ENCODE data around the gene PHACTR1.

DNA sequence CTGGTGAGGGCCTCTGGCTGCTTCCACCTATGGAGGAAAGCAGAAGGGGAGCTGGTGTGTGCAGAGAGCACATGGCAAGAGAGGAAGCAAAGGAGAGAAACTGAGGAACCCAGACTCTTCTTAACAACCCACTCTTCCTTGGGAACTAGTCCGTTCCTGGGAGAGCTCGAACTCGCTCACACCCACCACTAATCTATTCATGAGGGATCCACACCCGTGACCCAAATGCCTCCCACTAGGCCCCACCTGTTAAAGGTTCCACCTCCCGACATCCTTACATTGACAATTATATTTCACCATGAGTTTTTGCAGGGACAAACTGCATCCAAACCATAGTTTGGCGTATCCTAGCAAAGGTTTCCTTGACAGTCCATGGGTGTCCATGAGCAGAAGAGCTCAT lies 488.5 kb downstream of the PHACTR1 start:
- TF ChIP-seq, protein P1, sequence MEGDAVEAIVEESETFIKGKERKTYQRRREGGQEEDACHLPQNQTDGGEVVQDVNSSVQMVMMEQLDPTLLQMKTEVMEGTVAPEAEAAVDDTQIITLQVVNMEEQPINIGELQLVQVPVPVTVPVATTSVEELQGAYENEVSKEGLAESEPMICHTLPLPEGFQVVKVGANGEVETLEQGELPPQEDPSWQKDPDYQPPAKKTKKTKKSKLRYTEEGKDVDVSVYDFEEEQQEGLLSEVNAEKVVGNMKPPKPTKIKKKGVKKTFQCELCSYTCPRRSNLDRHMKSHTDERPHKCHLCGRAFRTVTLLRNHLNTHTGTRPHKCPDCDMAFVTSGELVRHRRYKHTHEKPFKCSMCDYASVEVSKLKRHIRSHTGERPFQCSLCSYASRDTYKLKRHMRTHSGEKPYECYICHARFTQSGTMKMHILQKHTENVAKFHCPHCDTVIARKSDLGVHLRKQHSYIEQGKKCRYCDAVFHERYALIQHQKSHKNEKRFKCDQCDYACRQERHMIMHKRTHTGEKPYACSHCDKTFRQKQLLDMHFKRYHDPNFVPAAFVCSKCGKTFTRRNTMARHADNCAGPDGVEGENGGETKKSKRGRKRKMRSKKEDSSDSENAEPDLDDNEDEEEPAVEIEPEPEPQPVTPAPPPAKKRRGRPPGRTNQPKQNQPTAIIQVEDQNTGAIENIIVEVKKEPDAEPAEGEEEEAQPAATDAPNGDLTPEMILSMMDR (IDR thresholded peaks at IDR 0.05), result no peak
- TF ChIP-seq POLR2AphosphoS5 (IDR thresholded peaks at IDR 0.05) (no peak), POLR2A (IDR thresholded peaks at IDR 0.05) (no peak)
